ENCODE data around the gene KDM5B.

DNA sequence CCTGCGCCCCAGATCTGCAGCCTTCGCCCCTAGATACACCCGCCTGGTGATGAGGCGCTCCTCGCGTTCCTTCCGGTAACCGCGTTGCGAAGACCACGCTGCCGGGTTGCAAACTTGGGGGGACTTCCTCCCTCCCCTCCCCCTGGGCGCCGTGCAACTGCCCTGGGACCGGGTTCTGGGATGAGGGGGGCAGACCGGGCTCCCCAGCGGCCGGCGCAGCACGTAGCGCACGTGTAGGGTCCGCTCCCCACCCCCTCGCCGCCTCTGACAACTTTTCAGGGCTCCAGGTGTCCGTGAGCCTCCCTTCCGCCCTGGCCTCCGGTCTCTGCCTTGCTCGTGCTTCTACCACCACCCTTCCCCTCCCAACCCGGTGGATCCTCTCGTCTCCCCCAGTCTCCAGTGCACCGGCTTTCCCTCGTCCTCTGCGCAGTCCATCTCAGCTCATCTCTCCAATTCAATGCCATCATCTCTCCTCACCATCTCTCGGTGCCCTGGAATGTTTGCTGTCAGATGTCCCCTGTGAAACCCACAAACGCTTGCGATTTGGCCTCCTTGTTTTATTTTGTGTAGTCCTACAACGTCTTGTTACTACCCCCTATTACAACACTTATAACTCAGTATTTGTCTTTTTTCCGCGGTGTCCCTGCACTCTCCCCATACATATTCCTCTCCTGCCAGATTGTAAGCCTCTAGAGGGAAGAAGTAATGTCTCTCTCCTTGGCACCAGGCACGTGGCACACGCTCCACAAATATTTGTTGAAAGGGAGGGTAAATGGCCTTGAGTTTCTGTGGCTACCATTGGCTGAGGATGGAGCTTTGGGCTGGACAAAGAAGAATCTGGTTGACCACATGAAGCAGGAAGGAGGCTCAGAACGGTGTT is 3.3 kb upstream of the KDM5B start:
- TF ChIP-seq, protein P1, sequence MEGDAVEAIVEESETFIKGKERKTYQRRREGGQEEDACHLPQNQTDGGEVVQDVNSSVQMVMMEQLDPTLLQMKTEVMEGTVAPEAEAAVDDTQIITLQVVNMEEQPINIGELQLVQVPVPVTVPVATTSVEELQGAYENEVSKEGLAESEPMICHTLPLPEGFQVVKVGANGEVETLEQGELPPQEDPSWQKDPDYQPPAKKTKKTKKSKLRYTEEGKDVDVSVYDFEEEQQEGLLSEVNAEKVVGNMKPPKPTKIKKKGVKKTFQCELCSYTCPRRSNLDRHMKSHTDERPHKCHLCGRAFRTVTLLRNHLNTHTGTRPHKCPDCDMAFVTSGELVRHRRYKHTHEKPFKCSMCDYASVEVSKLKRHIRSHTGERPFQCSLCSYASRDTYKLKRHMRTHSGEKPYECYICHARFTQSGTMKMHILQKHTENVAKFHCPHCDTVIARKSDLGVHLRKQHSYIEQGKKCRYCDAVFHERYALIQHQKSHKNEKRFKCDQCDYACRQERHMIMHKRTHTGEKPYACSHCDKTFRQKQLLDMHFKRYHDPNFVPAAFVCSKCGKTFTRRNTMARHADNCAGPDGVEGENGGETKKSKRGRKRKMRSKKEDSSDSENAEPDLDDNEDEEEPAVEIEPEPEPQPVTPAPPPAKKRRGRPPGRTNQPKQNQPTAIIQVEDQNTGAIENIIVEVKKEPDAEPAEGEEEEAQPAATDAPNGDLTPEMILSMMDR (IDR thresholded peaks at IDR 0.05; ENCODE audit: low read length): no peak
- TF ChIP-seq EZH2phosphoT487 (IDR thresholded peaks at IDR 0.05; ENCODE audit: low read length) (no peak), EZH2 (optimal IDR thresholded peaks at IDR 0.05; ENCODE audit: low read depth, low read length) (no peak)
